Naive thymus-derived CD4-positive, alpha-beta T cell (primary cell): ENCODE data around the gene NTRK1. TPM values are rescaled to one million over a fixed set of nuclear protein-coding genes. Genes with fewer than 3 reads are reported as not detected.
A peak's percentile ranks its signal among the peaks of the same experiment; 100 is the strongest.

Experiments
- ATAC-seq: fragments of 150-1000 bp; cut with Tn5 transposase; 2 replicates; pipeline ENCODE4 v1.10.0; 2021; ENCODE audit warnings: mild to moderate bottlenecking, moderate library complexity
- CTCF ChIA-PET: fragments of 350-600 bp; sonication (Branson Sonifier 250); formaldehyde crosslinking; loops from one replicate; lab custom pipeline; 2021; ENCODE audit warnings: antibody characterized with exemption; lab: Charles Lee
- POLR2A ChIA-PET: fragments of 350-600 bp; sonication (Branson Sonifier 250); formaldehyde crosslinking; loops from one replicate; lab custom pipeline; 2021; ENCODE audit warnings: antibody characterized with exemption, inconsistent platforms; lab: Charles Lee
- DNase-seq, 9 donors: peaks; one replicate each; pipeline versions ENCODE4 v3.0.0 to v3.0.0-alpha.2; 2020 to 2022; ENCODE audit warnings: mixed read lengths in 1 of 9
- H3K27ac ChIP-seq: one replicate; pipeline ENCODE4 v1.7.0; 2013; ENCODE audit warnings: mild to moderate bottlenecking, low read depth, low read length, moderate library complexity
- H3K27me3 ChIP-seq, 2 donors: one replicate each; pipeline ENCODE4 v1.7.0; 2013; ENCODE audit warnings: low read length in 2 of 2, mild to moderate bottlenecking in 2 of 2, moderate library complexity in 2 of 2; ENCODE audit not compliant: control insufficient read depth in 2 of 2, insufficient read depth in 2 of 2
- H3K36me3 ChIP-seq, 3 experiments: 1 replicate in 2 of 3; 2 replicates in 1 of 3; pipeline ENCODE4 v1.7.0; 2013; ENCODE audit warnings: low read length in 3 of 3, mild to moderate bottlenecking in 3 of 3, moderate library complexity in 1 of 3; ENCODE audit not compliant: insufficient read depth in 3 of 3, control insufficient read depth in 2 of 3
- H3K4me1 ChIP-seq, 2 donors: one replicate each; pipeline ENCODE4 v1.7.0; 2013; ENCODE audit warnings: low read length in 2 of 2, mild to moderate bottlenecking in 2 of 2, moderate library complexity in 1 of 2; ENCODE audit not compliant: control insufficient read depth in 2 of 2, insufficient read depth in 2 of 2
- H3K4me3 ChIP-seq: 2 replicates; pipeline ENCODE4 v1.7.0; 2013; ENCODE audit warnings: mild to moderate bottlenecking, low read length
- H3K9me3 ChIP-seq, 3 experiments: 1 replicate in 2 of 3; 2 replicates in 1 of 3; pipeline ENCODE4 v1.7.0; 2013; ENCODE audit warnings: low read length in 3 of 3; ENCODE audit not compliant: control insufficient read depth in 2 of 3
- H3K27ac Mint-ChIP-seq, 9 donors: one replicate each; pipeline ENCODE4 v1.8.0; 2020 to 2022; ENCODE audit warnings: mixed read lengths in 9 of 9, mild to moderate bottlenecking in 8 of 9, moderate library complexity in 5 of 9, inconsistent platforms in 2 of 9
- H3K27me3 Mint-ChIP-seq, 5 donors: one replicate each; pipeline ENCODE4 v1.8.0; 2021 to 2022; ENCODE audit warnings: mixed read lengths in 5 of 5, mild to moderate bottlenecking in 1 of 5
- H3K36me3 Mint-ChIP-seq, 5 donors: one replicate each; pipeline ENCODE4 v1.8.0; 2020 to 2022; ENCODE audit warnings: mixed read lengths in 5 of 5, mild to moderate bottlenecking in 3 of 5, inconsistent platforms in 1 of 5
- H3K4me1 Mint-ChIP-seq, 7 donors: one replicate each; pipeline ENCODE4 v1.8.0; 2020 to 2022; ENCODE audit warnings: mixed read lengths in 7 of 7, mild to moderate bottlenecking in 3 of 7, inconsistent platforms in 1 of 7
- H3K4me3 Mint-ChIP-seq, 10 donors: one replicate each; pipeline ENCODE4 v1.8.0; 2020 to 2022; ENCODE audit warnings: mild to moderate bottlenecking in 10 of 10, mixed read lengths in 10 of 10, moderate library complexity in 6 of 10, inconsistent platforms in 2 of 10
- H3K9me3 Mint-ChIP-seq, 11 donors: one replicate each; pipeline ENCODE4 v1.8.0; 2020 to 2022; ENCODE audit warnings: mixed read lengths in 11 of 11, mild to moderate bottlenecking in 4 of 11, inconsistent platforms in 1 of 11, moderate library complexity in 1 of 11
- intact Hi-C, 2 donors: fragments of 100-400 bp; cut with micrococcal nuclease; formaldehyde crosslinking; loops; one replicate each; pipeline ENCODE4 v1.15.1; 2023
- polyA plus RNA-seq, 2 donors: library from polyadenylated mRNA; unstranded; fragments of 300-500 nt; fragmentation: Illumina TruSeq; gene quantifications; one replicate each; pipeline ENCODE4 v1.2.3, GENCODE V29; 2021
- total RNA-seq, 6 experiments: library from RNA in 5 of 6; stranded (reverse) in 5 of 6; gene quantifications; 1 replicate in 5 of 6; 2 replicates in 1 of 6; pipeline ENCODE4 v1.2.3 and lab custom pipeline; 2021 to 2026

The NTRK1 gene
- total and polyA plus RNA-seq, 7 experiments from 2014 or later: 0.09 to 17.3 (median 3.3) TPM; not detected in 3

DNA sequence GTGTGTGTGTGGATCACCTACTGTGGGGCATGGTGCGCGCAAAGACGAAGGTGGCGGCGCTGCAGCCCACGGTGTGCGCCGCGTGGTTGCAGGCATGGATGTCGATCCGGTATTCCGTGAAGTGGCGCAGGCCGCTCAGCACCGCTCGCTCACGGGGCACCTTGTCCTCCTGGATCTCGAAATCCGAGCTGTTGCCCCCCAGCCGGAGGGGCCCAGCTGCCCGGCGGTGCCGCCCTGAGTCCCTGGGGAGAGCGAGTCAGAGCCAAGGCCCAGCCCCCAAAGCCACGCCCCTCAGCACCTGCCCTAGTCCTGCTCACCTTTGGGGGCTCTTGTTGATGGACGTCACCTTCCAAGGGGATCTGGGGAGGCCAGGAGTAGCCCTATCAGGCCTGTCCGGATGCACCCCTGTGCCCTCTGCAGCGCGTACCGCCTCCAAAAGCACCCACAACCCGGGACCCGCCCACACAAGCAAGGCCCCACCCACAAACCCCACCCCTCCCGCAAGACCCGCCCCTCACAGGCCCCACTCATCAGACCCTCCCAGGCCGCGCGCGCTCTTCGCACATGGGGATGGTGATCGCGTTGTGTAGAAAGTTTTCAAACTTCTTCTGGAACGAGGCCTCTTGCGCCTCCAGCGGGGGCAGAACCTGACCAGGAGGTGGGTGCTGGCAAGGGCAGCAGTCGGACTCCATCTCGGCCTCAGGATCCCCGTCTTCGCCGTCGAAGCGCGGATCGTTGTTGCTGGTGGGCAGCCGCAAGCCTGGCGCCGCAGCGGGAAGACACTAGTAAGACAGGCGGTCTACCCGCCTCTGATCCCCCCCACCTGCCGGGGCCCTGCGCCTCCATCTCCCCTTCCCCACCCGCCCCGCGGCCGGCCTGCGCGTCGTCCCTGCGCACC is 15.4 kb upstream of the NTRK1 start:
- DNase-seq: peak in 7 of 9 donors; percentile 19 to 47 (median 28)
- intact Hi-C loops: no loop called here
- H3K4me3 Mint-ChIP-seq: peak overlapping the region; percentile 54 to 82 (median 70)
- no peak overlapping the region for H3K27ac ChIP-seq
- peak overlapping the region in 1 of 9 donors; percentile 46 for H3K27ac Mint-ChIP-seq
- H3K9me3 ChIP-seq: no peaks in the 10 kb centered on the region
- H3K4me1 ChIP-seq: peaks cover 0 to 19% of the 10 kb centered on the region in 2 donors
- ATAC-seq: peak; percentile 64
- H3K4me1 Mint-ChIP-seq: peaks cover 10 to 43% (median 34%) of the 10 kb centered on the region in 7 donors
- H3K36me3 ChIP-seq: no peaks in the 10 kb centered on the region
- ChIA-PET POLR2A (no interaction called here), CTCF (no interaction called here)
- H3K36me3 Mint-ChIP-seq: peaks cover 0 to 2% (median 0%) of the 10 kb centered on the region in 5 donors
- peak overlapping the region; percentile 27 for H3K4me3 ChIP-seq
- H3K27me3 Mint-ChIP-seq: peaks cover 32 to 60% (median 46%) of the 10 kb centered on the region in 5 donors
- peaks cover 0 to 3% of the 10 kb centered on the region in 2 donors for H3K27me3 ChIP-seq
- peaks cover 0 to 3% (median 0%) of the 10 kb centered on the region in 11 donors for H3K9me3 Mint-ChIP-seq

DNA sequence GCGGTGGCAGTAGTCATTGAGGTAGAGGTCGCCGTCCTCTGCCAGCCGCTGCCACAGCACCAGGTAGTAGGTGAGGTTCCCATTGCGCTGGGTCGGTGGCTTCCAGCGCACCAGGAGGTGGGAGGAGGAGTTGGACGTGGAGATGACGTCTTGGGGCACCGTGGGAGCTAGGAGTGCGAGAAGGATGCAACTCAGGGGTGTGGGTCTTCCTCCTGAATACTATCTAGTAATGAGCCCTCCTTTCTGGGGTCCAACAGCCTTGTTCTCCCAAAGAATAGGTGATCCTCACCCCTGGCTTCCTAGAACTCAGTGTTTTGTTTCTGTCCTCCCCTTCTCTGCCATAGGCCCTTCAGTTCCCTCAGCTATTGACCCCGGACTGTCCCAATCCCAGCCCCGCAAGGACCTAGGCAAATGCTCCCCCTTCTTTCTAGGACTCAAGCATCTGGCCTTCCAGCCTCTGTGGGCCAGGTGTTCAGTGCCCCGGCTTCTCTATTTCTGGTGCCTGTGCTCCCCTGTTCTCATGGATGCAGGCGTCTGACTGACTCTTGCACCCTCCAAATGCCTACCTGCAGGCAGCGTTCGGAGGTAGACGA is 14.6 kb upstream of the NTRK1 start:
- intact Hi-C loops: no loop called here
- POLR2A ChIA-PET: no interaction called here
- Mint-ChIP-seq H3K27ac (no peak overlapping the region), H3K36me3 (peaks cover 0 to 2% (median 0%) of the 10 kb centered on the region in 5 donors), H3K9me3 (peaks cover 0 to 3% (median 0%) of the 10 kb centered on the region in 11 donors), H3K4me3 (peak overlapping the region in 6 of 10 donors; percentile 18 to 82 (median 52)), H3K4me1 (peaks cover 10 to 43% (median 34%) of the 10 kb centered on the region in 7 donors), H3K27me3 (peaks cover 27 to 56% (median 46%) of the 10 kb centered on the region in 5 donors)
- CTCF ChIA-PET: interaction anchor here (0.6 to 1.2 kb wide), 3 partner anchors 14 to 136 kb away, joined by 3 read pairs; no protein-coding TSS in a partner anchor
- ATAC-seq (no peak), DNase-seq (no peak)
- H3K4me3 ChIP-seq: no peak overlapping the region
- peaks cover 0 to 19% of the 10 kb centered on the region in 2 donors for H3K4me1 ChIP-seq
- no peak overlapping the region for H3K27ac ChIP-seq
- no peaks in the 10 kb centered on the region for H3K9me3 ChIP-seq
- H3K36me3 ChIP-seq: no peaks in the 10 kb centered on the region
- H3K27me3 ChIP-seq: peaks cover 0 to 3% of the 10 kb centered on the region in 2 donors

DNA sequence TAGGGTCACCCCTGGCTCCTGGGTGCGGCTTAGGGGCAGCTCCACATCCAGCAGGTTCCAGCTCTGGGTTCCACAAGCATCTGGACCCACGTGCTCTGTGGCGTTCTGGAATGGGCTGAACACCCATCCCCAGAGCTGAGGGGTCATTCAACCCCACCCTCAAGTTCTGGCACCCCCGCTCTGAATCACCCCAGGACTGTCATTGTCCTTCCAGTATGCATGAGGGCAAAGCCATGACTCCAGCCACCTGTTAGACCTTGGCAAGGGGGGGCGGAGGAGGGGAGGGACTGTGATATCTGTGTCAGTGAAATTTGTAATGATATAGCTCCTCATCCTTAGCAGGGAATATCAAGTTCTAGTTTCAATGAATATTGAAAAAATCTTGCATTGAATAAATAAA is 14.0 kb upstream of the NTRK1 start:
- no peaks in the 10 kb centered on the region for H3K36me3 ChIP-seq
- H3K9me3 Mint-ChIP-seq: peaks cover 0 to 3% (median 0%) of the 10 kb centered on the region in 11 donors
- no peak overlapping the region for H3K27ac Mint-ChIP-seq
- H3K4me1 Mint-ChIP-seq: peaks cover 10 to 43% (median 34%) of the 10 kb centered on the region in 7 donors
- H3K4me1 ChIP-seq: peaks cover 0 to 19% of the 10 kb centered on the region in 2 donors
- H3K27me3 ChIP-seq: peaks cover 0 to 3% of the 10 kb centered on the region in 2 donors
- H3K4me3 Mint-ChIP-seq: peak overlapping the region in 3 of 10 donors; percentile 51 to 61 (median 56)
- intact Hi-C loops: no loop called here
- ChIA-PET POLR2A (no interaction called here), CTCF (interaction anchor here (0.6 to 4.4 kb wide), 4 partner anchors 9 to 136 kb away, joined by 3 to 22 read pairs (median 3); no protein-coding TSS in a partner anchor)
- H3K4me3 ChIP-seq: no peak overlapping the region
- no peaks in the 10 kb centered on the region for H3K9me3 ChIP-seq
- ATAC-seq: no peak
- peaks cover 0 to 2% (median 0%) of the 10 kb centered on the region in 5 donors for H3K36me3 Mint-ChIP-seq
- H3K27me3 Mint-ChIP-seq: peaks cover 26 to 55% (median 45%) of the 10 kb centered on the region in 5 donors
- H3K27ac ChIP-seq: no peak overlapping the region
- DNase-seq: no peak

DNA sequence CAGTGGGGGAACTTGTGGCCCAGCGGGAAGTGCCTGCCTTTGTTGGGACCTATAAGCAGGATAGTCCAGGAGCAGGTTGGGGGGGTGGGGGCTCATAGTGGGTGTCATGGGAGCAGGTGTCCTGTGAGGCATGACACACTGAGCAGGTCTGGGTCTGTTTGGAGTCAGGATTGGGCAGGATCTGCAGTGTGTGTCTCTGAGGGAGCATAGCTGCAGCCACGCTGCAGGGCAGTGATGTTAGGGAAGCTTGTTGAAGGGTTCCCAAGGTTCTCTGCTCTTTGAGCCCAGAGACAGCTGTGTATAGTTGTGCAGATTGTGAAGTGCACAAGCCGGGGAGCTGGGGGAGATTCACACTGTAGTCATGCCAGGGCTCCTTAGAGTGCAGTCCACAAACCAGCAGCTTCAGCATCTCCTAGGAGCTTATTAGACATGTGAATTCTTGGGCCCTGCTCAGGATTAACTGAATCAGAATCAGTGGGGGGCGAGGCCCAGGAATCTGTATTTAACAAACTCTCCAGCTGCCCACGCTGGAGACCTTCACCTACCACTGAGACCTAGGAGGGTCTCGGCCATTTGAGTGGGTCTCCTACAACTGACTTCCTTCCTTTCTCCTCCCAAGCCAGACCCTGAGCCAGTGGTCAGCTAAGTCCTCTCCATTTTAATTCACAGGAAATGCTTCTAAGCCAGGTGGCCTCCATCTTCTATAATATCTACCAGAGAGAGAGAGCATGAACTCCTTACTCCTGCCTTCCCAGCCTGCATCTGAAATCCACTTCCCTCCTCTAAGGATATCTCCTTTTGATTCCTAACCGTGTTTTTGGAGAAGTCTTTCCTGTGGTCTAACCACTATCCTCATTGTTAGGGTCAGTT is 12.8 kb upstream of the NTRK1 start:
- H3K27me3 ChIP-seq: peaks cover 0 to 3% of the 10 kb centered on the region in 2 donors
- H3K4me3 Mint-ChIP-seq: peak overlapping the region; percentile 2 to 80 (median 65)

DNA sequence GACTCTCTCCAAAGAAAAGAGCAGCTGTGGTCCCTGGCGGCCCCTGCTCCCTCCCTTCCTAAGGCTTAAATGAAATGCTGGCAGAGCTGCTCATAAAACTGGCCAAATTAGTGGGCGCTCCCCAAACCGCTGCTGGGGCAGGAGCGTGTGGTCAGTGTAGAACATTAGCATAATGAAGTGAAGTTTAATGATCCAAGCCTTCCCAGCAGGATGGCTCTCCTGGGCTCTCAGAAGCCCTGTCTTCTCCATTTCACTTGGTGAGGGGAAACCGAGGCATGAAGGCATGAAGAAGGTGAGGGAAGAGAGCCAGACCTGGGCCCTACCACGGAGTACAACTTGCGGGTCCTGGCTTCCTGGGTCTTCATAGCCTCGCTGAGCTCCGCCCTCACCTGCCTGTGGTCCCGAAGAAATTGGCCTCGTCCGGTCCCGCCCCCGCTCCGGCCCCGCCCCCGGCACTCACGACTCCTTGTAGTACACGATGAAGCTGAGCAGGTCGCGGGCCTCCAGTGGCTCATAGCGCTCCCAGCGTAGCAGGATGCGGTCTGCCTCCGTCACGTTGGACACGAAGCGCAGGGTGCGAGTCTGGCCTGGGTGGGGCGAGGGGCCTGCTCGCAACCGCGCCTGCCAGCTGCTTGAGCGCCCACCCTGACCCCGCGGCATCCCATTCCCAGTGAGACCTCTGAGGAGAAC is 12.1 kb upstream of the NTRK1 start:
- Histone ChIP-seq H3K36me3 (no peaks in the 10 kb centered on the region), H3K4me3 (peak overlapping the region; percentile 47), H3K9me3 (no peaks in the 10 kb centered on the region), H3K4me1 (peaks cover 0 to 19% of the 10 kb centered on the region in 2 donors), H3K27me3 (peaks cover 0 to 3% of the 10 kb centered on the region in 2 donors), H3K27ac (no peak overlapping the region)
- intact Hi-C loops: loop anchor here (1.0 to 2.0 kb wide), 2 partner anchors 14 to 32 kb away; partner anchors contain the start of gene SH2D2A (in 1 of the 2)
- peak; percentile 36 to 66 (median 60) for DNase-seq
- Mint-ChIP-seq H3K9me3 (peaks cover 0 to 2% (median 0%) of the 10 kb centered on the region in 11 donors), H3K27ac (peak overlapping the region in 6 of 9 donors; percentile 44 to 86 (median 74)), H3K36me3 (peaks cover 0 to 2% (median 0%) of the 10 kb centered on the region in 5 donors), H3K4me1 (peaks cover 10 to 43% (median 34%) of the 10 kb centered on the region in 7 donors), H3K4me3 (peak overlapping the region; percentile 57 to 80 (median 65)), H3K27me3 (peaks cover 8 to 43% (median 27%) of the 10 kb centered on the region in 5 donors)
- POLR2A ChIA-PET: interaction anchor here (0.6 to 1.7 kb wide), 6 partner anchors 9 to 92 kb away, joined by 3 to 6 read pairs (median 4); partner anchors contain the start of gene NTRK1
- peak; percentile 83 for ATAC-seq
- CTCF ChIA-PET: interaction anchor here (0.6 to 4.4 kb wide), 7 partner anchors 8 to 756 kb away, joined by 3 to 24 read pairs (median 3); partner anchors contain the start of genes INSRR and NTRK1

More for the DNA sequence above, 12.8 kb upstream of the NTRK1 start:
- POLR2A ChIA-PET: interaction anchor here (0.9 to 1.7 kb wide), 5 partner anchors 9 to 91 kb away, joined by 3 to 6 read pairs (median 5); partner anchors contain the start of gene NTRK1
- peaks cover 0 to 2% (median 0%) of the 10 kb centered on the region in 5 donors for H3K36me3 Mint-ChIP-seq
- Histone ChIP-seq H3K4me3 (peak overlapping the region; percentile 31), H3K9me3 (no peaks in the 10 kb centered on the region), H3K36me3 (no peaks in the 10 kb centered on the region), H3K27ac (no peak overlapping the region), H3K4me1 (peaks cover 0 to 19% of the 10 kb centered on the region in 2 donors)
- intact Hi-C loops: loop anchor here (1.0 to 2.0 kb wide), 2 partner anchors 15 to 32 kb away; partner anchors contain the start of gene SH2D2A (in 1 of the 2)
- ATAC-seq: no peak
- H3K9me3 Mint-ChIP-seq: peaks cover 0 to 3% (median 0%) of the 10 kb centered on the region in 11 donors
- DNase-seq: no peak
- CTCF ChIA-PET: interaction anchor here (0.7 to 4.4 kb wide), 4 partner anchors 9 to 35 kb away, joined by 3 to 24 read pairs (median 13); partner anchors contain the start of genes INSRR and NTRK1
- peaks cover 15 to 47% (median 33%) of the 10 kb centered on the region in 5 donors for H3K27me3 Mint-ChIP-seq
- peaks cover 10 to 43% (median 34%) of the 10 kb centered on the region in 7 donors for H3K4me1 Mint-ChIP-seq
- peak overlapping the region in 6 of 9 donors; percentile 44 to 86 (median 70) for H3K27ac Mint-ChIP-seq
